ENCODE results near the gene LRRC39.

Gene LRRC39

DNA sequence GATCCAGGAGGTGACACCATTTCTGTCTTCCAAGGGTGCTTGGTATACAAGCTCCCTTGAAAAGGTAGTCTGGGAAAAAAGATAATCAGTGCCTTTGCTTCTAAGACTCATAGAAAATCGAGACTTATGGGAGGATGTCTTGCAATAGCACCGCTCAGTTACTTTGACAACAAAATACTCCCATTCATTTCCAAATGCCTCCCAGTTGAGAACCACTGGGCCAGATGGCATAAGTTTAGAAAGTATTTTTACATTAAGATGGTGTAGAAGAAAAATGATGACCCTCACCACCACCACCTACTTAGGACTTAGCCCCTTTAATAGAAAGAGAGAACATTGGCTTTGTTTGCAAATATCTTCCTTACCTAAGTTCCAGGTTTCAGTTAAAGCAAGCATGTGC, 40.5 kb downstream of the LRRC39 start:
- no peak overlapping the region for H3K4me3 ChIP-seq (ENCODE audit: low read depth, low read length)
- TF ChIP-seq, protein P1, sequence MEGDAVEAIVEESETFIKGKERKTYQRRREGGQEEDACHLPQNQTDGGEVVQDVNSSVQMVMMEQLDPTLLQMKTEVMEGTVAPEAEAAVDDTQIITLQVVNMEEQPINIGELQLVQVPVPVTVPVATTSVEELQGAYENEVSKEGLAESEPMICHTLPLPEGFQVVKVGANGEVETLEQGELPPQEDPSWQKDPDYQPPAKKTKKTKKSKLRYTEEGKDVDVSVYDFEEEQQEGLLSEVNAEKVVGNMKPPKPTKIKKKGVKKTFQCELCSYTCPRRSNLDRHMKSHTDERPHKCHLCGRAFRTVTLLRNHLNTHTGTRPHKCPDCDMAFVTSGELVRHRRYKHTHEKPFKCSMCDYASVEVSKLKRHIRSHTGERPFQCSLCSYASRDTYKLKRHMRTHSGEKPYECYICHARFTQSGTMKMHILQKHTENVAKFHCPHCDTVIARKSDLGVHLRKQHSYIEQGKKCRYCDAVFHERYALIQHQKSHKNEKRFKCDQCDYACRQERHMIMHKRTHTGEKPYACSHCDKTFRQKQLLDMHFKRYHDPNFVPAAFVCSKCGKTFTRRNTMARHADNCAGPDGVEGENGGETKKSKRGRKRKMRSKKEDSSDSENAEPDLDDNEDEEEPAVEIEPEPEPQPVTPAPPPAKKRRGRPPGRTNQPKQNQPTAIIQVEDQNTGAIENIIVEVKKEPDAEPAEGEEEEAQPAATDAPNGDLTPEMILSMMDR (IDR thresholded peaks at IDR 0.05; ENCODE audit: low read depth, low read length, missing control alignments): no peak
- no peak for DNase-seq (ENCODE audit: low read depth)
- in situ Hi-C loops (cut with HindIII; ENCODE audit: low sequenced_read_pairs): no loop called here

DNA sequence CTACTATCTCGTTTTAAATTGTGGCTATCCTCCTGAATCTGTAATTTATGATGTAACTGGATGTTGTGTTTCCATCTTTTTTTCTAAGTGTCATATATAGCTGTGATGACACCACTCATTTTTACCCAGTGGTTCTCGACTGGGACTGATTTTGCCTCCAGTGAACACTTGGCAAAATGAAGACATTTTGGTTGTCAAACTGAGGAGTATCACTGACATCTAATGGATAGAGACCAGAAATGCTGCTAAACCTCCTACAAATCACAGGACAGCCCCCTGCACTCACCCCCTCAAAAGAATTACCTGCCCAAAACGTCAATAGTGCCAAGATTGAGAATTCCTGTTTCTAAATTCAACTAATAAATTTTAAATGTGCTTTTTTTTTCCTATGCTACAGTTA, 43.2 kb downstream of the LRRC39 start:
- H3K4me3 ChIP-seq (ENCODE audit: low read depth, low read length): no peak overlapping the region
- TF ChIP-seq, protein P1 (IDR thresholded peaks at IDR 0.05; ENCODE audit: low read depth, low read length, missing control alignments): no peak
- DNase-seq (ENCODE audit: low read depth): no peak
- in situ Hi-C loops (cut with HindIII; ENCODE audit: low sequenced_read_pairs): loop anchor here (5.0 kb wide), 1 partner anchor 58 kb away; no protein-coding TSS in a partner anchor

DNA sequence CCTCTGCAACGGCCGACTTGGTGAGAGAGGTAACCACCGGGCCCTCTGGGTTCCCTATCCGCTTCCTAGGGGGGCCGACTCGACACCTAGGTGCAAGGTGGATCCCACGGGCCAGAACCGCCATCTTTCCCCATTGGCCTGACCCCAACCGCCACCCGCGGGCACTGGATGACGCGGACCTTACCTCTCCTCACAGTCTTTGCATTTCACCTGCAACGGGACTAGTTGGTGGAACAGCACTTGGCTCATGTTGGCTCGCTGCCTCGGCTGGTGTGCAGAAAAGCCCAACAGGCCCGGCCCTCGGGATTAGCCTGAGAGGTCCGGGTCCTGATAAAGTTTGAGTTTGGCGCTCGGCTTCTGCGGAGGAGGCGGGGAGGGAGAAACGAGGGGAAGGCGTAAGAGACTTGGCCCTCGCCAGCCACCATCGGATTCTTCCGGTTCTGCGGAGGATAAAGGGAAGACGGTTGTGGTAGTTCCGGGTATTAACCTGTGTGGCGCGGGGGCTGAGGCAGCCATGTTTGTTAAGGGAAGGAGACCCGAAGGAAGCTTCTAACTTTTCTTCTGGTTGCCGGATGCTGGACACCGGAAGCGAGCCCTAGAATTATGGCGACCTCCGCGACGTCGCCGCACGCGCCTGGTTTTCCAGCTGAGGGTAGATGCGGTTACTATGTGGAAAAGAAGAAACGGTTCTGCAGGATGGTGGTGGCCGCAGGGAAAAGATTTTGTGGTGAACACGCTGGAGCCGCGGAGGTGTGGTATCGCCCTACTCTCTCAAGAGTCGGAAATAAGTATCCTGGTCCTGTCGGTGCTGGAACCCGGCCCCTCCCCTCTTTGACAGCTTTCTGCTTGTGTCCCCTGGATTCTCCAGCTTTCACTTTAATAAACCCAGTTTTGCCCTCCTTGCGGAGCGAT, 45.2 kb downstream of the LRRC39 start, which contains the start of the genes SASS6 and TRMT13:
SASS6 (minus strand) TSS at position 365 of the 912 bp plus-strand sequence; CDS start at position 249, 116 bp downstream.
TRMT13 (plus strand) TSS at position 598 of the 912 bp plus-strand sequence; CDS start at position 604, 6 bp downstream.
- H3K4me3 ChIP-seq (ENCODE audit: low read depth, low read length): peak within 1 kb of the TSS; percentile 98
- in situ Hi-C loops (cut with HindIII; ENCODE audit: low sequenced_read_pairs): loop anchor here (5.0 kb wide), 1 partner anchor 56 kb away; no protein-coding TSS in a partner anchor
- peak; percentile 97 for DNase-seq (ENCODE audit: low read depth)
- TF ChIP-seq, protein P1 (IDR thresholded peaks at IDR 0.05; ENCODE audit: low read depth, low read length, missing control alignments): no peak

DNA sequence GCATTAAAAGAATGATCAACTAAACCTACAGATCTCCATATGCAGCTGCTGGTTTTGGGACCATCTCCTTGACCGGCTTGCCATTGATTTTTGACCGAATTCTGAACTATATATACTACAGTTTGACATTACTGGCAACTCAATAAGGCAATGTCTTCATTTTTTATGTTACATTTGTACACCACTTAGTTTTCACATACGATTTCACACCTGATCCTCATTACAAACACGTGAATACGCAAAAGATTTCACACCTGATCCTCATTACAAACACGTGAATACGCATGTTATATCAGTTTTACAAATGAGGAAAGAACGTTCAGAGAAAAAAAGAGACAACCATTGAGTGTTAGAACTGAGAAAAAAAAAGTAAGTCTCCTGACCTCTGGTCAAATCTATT, 46.4 kb downstream of the LRRC39 start:
- TF ChIP-seq, protein P1 (IDR thresholded peaks at IDR 0.05; ENCODE audit: low read depth, low read length, missing control alignments): no peak
- in situ Hi-C loops (cut with HindIII; ENCODE audit: low sequenced_read_pairs): loop anchor here (5.0 kb wide), 1 partner anchor 54 kb away; no protein-coding TSS in a partner anchor
- peak overlapping the region; percentile 98 for H3K4me3 ChIP-seq (ENCODE audit: low read depth, low read length)
- no peak for DNase-seq (ENCODE audit: low read depth)

DNA sequence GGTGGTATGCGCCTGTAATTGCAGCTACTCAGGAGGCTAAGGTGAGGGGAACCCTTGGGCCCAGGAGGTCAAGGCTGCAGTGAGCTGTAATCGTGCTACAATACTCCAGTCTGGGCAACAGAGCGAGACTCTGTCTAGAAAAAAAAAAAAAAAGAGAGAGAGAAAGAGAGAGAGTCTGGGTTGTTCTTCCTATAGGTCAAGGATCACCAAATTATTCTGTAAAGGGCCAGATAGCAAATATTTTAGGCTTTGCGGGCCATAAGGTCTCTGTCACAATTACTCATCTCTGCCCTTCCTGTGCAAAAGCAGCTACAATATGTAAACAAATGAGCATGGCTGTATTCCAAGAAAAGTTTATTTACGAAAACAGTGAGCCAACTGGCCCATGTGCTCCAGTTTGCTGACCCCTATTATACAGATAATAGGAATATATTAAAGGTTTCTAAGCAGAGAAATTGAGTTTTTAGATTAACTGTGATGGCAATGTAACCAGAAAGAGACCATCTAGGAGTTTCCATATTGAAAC, 47.4 kb downstream of the LRRC39 start:
- H3K4me3 ChIP-seq (ENCODE audit: low read depth, low read length): no peak overlapping the region
- in situ Hi-C loops (cut with HindIII; ENCODE audit: low sequenced_read_pairs): loop anchor here (5.0 kb wide), 1 partner anchor 53 kb away; no protein-coding TSS in a partner anchor
- no peak for DNase-seq (ENCODE audit: low read depth)
- TF ChIP-seq, protein P1 (IDR thresholded peaks at IDR 0.05; ENCODE audit: low read depth, low read length, missing control alignments): no peak

DNA sequence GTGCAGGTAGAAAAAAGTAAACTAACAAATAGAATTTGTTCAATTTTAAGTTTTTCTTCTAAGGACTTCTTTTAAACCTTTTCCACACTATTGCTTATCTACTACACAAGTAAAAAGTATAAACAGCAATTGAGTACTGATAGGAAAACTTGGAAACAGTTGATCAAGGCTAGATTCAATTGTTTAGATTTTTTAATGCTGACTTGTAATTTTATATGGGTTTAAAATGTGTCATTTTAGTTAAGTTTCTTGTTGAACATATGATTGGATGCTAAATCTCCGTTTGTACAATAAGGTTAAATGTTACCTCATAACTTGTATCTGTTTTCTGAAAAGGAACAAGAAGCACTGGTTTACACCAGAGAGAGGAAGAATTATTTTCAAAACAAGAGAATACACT, 50.8 kb downstream of the LRRC39 start:
- no peak overlapping the region for H3K4me3 ChIP-seq (ENCODE audit: low read depth, low read length)
- TF ChIP-seq, protein P1 (IDR thresholded peaks at IDR 0.05; ENCODE audit: low read depth, low read length, missing control alignments): no peak
- no peak for DNase-seq (ENCODE audit: low read depth)
- in situ Hi-C loops (cut with HindIII; ENCODE audit: low sequenced_read_pairs): no loop called here

All from astrocyte of the cerebellum (primary cell).